ENCODE results near the gene ULK3.
"Not testable (repeated sequence)": the region's sequence is repeated elsewhere in the genome, so short reads cannot be mapped to it uniquely, and the experiment has no call there.

Gene ULK3

GRCh38 chr15:74889390-74889882 lies 46.5 kb upstream of the ULK3 start (continued):
- TF ChIP-seq ZBTB6 (tag by site-specific recombination; IDR thresholded peaks at IDR 0.05) (no peak), GLIS1 (tag by site-specific recombination; IDR thresholded peaks at IDR 0.05) (no peak), ZNF600 (tag by site-specific recombination; IDR thresholded peaks at IDR 0.05) (peak; percentile 100)

DNA sequence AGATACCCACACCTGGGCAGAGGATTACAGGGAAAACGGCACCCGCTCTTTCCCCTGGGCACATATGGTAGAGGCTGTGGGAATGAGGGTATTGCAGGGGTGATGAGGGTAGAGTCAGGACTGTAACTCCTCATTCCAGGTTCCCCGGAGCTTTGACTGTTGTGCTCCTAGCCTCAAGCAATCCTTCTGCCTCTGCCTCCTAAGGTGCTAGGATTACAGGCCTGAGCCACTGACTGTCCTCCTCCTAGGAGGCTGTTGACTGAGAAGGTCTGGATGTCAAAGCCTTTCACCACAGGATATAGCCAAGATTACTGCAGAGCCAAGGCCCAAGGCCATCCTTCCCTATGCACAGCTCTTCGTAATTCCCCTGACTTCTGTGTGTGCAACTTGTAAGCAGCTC lies 45.8 kb upstream of the ULK3 start:
- ChIA-PET CTCF (interaction anchor here (0.6 to 7.7 kb wide), 4 partner anchors 14 to 62 kb away, joined by 3 to 57 read pairs (median 3); partner anchors contain the start of gene FAM219B), POLR2A (interaction anchor here (1.5 to 2.8 kb wide), 4 partner anchors 13 to 135 kb away, joined by 4 to 25 read pairs (median 10); partner anchors contain the start of genes FAM219B, PPCDC and SCAMP2)
- Histone ChIP-seq H3K27ac (ENCODE audit: extremely low read depth, low read depth, low read length) (no peak overlapping the region), H3K9me3 (ENCODE audit: control insufficient read depth, insufficient read depth, low read depth, low read length) (no peaks in the 10 kb centered on the region), H3K4me3 (ENCODE audit: low read depth, low read length) (no peak overlapping the region), H3K4me1 (ENCODE audit: control insufficient read depth, insufficient read depth, low read length) (peaks cover 4% of the 10 kb centered on the region; the same call in 1 of the 2 replicates), H3K36me3 (ENCODE audit: control insufficient read depth in 2 of 2, insufficient read depth in 1 of 2, low read length in 2 of 2) (peaks cover 10 to 28% of the 10 kb centered on the region in 2 experiments; a peak in 2 of 3 replicates)
- TF ChIP-seq SCRT1 (tag by site-specific recombination; IDR thresholded peaks at IDR 0.05; ENCODE audit: borderline replicate concordance) (no peak), ZNF639 (tag by site-specific recombination; IDR thresholded peaks at IDR 0.05) (no peak), ZIC2 (tag by site-specific recombination; IDR thresholded peaks at IDR 0.05) (peak; percentile 54)

GRCh38 chr15:74887537-74888193 lies 44.7 kb upstream of the ULK3 start:
- POLR2A ChIA-PET, result interaction anchor here (0.5 to 2.8 kb wide), 2 partner anchors 19 to 25 kb away, joined by 3 to 25 read pairs; partner anchors contain the start of gene FAM219B
- H3K4me1 ChIP-seq (ENCODE audit: control insufficient read depth, insufficient read depth, low read length); H3K4me3 ChIP-seq (ENCODE audit: low read depth, low read length); H3K27ac ChIP-seq (ENCODE audit: extremely low read depth, low read depth, low read length); H3K9me3 ChIP-seq (ENCODE audit: control insufficient read depth, insufficient read depth, low read depth, low read length): not testable (repeated sequence)
- CTCF ChIA-PET, result interaction anchor here (0.7 kb wide), 1 partner anchor 15 kb away, joined by 3 read pairs; no protein-coding TSS in a partner anchor
- H3K36me3 ChIP-seq (ENCODE audit: control insufficient read depth in 2 of 2, insufficient read depth in 1 of 2, low read length in 2 of 2), result peaks cover 10 to 18% of the 10 kb centered on the region in 2 experiments; a peak in 2 of 3 replicates
- TF ChIP-seq KLF17 (tag by site-specific recombination; IDR thresholded peaks at IDR 0.05), result peak; percentile 74; the same call in 1 of the 2 replicates
- TF ChIP-seq ZNF600 (tag by site-specific recombination; IDR thresholded peaks at IDR 0.05), result 0 out of 2 replicates have a peak, but pooled peaks have one; percentile 11
- peak; percentile 67 for TF ChIP-seq WT1 (tag by site-specific recombination; IDR thresholded peaks at IDR 0.05)

GRCh38 chr15:74885461-74885860 lies 42.5 kb upstream of the ULK3 start:
- peak; percentile 95 for TF ChIP-seq ZNF121 (tag by site-specific recombination; IDR thresholded peaks at IDR 0.05)
- no peak for TF ChIP-seq ATF2 (tag by site-specific recombination; IDR thresholded peaks at IDR 0.05; ENCODE audit: low read depth)
- Histone ChIP-seq H3K27ac (ENCODE audit: extremely low read depth, low read depth, low read length) (no peak overlapping the region), H3K4me3 (ENCODE audit: low read depth, low read length) (no peak overlapping the region), H3K9me3 (ENCODE audit: control insufficient read depth, insufficient read depth, low read depth, low read length) (no peaks in the 10 kb centered on the region), H3K4me1 (ENCODE audit: control insufficient read depth, insufficient read depth, low read length) (peaks cover 4% of the 10 kb centered on the region; the same call in 1 of the 2 replicates), H3K36me3 (ENCODE audit: control insufficient read depth in 2 of 2, insufficient read depth in 1 of 2, low read length in 2 of 2) (no peaks in the 10 kb centered on the region)
- CTCF ChIA-PET, result interaction anchor here (1.8 kb wide), 1 partner anchor 50 kb away, joined by 4 read pairs; no protein-coding TSS in a partner anchor
- POLR2A ChIA-PET, result no interaction called here
